Measurements from ENCODE around the gene MAGI2.

The MAGI2 gene

DNA sequence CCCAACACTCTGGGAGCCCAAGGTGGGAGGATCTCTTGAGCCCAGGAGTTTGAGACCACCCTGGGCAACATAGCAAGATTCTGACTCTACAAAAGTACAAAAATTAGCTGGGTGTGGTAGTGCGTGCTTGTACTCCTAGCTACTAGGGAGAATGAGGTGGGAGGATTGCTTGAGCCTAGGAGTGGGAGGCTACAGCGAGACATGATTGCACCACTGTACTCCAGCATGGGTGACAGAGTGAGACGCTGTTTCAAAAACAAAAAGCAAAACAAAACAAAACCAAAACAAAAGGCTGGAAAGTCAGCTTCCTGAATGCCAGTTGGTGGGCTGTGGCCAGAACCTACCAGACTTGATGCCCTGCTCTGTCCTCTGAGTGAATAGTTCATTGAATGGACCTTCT, 1412.0 kb downstream of the MAGI2 start:
- no peak for DNase-seq

DNA sequence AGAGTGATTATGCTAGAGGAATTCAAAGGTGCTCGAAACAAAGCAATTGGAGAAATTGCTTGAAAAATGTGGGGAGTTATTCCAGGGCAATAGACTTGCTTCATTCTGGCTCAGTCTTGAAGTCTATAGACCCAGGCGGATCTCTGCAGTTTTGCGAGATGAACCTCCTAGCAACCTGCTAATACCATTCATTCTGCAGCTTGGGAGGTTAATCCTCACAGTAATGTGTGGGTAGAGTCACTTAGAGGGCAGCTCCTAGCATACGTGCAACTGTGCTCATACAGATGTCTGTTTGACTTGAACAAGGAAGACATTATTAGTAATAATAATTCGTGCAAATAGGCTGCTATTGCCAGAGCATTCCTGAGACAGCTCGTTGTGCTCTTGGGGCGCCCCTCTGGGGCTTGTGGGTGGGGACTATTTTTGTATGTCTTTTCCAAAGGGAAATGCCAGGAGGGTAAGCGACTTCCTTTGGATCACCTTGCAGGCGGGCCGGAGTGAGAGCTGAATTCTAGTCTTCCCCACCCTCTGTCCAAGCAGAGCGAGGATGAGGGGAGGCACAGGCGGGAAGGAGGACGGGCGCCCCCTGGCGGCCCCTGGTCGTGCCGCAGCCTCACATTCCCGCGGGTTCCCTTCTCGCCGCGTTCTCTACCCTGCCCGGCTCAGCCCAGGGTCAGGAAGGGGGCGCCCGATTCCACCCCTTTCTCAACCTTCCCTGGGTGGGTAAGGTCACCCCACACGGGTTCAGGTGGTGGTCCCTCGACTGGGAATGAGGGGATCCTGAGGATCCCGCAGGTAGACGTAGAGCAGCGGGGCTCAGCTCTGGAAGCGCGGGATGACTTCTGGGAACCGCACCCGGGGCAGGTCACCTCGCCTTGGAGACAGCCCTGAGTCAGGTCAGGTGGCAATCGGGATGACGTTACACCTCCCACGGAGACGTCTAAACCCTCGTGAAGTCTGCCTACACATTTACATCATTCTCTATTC, 1413.4 kb downstream of the MAGI2 start:
- DNase-seq: peak; percentile 56

GRCh38 chr7:78038465-78039080, 1414.9 kb downstream of the MAGI2 start:
- no peak for DNase-seq

DNA sequence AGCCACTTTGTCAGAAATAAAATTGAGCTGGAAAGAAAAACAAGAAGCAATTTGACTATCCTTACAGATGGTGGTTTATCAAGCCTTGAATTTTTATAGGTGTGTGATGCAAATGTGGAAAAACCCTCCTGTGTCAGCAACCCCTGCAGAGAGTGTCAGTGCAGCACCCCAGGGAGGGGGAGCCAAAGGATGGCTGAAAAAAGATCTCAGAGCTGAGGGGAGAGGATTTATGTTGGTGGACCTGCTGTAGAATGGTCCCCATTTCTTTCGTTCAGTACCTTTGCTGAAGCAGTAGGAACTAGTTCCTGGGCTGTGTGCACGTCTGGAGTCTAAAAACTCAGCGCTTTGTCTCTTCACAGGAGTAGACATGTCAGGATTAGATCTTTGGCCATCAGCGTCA, 1415.9 kb downstream of the MAGI2 start:
- DNase-seq: no peak

GRCh38 chr7:78033410-78033809, 1420.1 kb downstream of the MAGI2 start:
- no peak for DNase-seq

DNA sequence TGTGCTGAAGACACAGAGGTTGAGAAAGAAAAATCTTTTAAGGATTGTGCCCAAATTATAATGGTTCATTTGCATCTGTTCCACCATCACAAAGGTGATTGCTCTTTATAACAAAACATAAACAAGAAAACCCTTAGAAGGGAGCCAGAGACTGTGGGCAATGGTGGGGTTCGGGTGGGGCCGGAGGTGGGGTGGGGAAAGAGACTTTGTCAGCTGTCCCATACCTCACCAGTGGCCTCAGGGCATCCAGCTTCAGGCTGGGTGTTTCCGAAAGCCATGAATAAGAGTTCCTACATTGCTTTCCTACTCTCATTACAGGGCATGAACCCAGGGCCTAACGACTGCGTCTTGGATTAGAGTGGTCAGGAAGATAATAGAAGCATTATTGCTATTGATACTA, 1427.0 kb downstream of the MAGI2 start:
- DNase-seq: no peak

DNA sequence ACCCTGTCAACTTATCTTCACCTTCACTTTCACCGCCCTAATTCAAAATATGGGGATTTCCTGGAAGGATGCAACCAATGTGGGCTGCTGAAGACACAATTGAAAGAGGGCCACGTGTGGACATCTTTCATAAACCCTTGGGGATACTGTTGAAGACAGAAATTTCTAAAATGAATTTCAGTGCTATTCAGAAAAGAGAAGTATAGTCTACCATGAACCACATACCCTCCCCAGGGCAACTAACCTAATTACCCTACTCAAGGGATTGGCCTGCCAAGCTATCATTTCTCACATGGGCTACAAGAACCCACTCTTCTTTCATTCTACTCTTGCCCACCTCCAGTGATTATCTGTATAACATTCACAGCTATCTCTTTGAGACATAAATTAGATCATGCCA, 1428.9 kb downstream of the MAGI2 start:
- no peak for DNase-seq

DNA sequence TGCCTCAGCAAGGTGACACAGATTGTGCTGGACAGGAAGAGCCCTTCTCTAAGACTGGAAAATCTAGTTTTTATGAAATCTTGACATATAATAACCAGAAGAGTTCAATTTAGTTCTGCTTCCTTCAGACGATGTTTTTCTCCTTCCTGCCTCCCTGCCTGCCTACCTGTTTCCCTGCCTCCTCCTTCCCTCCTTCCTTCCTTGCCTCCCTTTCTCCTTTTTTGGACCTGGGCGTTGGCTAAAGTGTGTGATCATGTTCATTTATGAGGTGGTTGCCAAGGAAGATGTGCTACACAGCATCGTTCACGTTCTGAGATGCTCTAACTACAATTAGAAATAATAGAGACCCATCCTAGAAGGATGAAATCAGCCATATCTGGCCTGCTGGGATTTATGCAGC, 1430.3 kb downstream of the MAGI2 start:
- DNase-seq: no peak

GRCh38 chr7:78022165-78022564, 1431.3 kb downstream of the MAGI2 start:
- DNase-seq: no peak

GRCh38 chr7:78020874-78021249, 1432.6 kb downstream of the MAGI2 start:
- no peak for DNase-seq

DNA sequence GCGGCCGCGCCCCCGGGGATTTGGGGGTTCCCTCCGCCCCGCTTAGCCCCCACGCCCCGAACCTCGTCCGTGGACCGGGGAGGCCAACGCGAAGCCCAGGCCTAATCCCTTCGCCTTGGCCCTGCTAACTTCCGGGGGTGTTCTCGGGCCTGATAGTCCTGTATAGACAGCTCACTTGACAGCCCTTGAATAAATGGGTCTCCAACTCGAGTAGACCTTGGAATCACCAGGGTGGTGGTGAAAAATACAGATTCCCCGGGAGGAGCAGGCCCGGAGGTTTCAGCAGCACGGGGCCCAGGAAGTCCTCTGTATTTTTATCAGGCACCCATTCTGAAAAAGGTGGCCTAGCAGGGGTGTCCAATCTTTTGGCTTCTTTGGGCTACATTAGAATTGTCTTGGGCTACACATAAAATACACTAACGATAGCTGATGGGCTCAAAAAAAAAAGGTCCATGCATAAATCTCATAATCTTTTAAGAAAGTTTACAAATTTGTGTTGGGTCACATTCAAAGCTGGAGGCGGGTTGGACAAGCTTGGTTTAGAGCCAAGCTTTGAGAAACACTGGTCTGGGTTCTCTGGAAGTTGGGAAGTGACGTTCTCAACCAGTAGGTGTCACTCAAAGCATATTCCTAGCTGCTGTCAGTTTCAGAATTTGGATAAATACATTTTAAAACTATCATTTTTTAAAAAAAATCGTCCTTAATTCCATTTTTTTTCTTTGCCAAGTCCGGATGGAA, 1433.2 kb downstream of the MAGI2 start:
- peak; percentile 58 for DNase-seq

- peak; percentile 75 for DNase-seq
Observed at GRCh38 chr7:78019447-78020135, 1433.9 kb downstream of the MAGI2 start.

DNA sequence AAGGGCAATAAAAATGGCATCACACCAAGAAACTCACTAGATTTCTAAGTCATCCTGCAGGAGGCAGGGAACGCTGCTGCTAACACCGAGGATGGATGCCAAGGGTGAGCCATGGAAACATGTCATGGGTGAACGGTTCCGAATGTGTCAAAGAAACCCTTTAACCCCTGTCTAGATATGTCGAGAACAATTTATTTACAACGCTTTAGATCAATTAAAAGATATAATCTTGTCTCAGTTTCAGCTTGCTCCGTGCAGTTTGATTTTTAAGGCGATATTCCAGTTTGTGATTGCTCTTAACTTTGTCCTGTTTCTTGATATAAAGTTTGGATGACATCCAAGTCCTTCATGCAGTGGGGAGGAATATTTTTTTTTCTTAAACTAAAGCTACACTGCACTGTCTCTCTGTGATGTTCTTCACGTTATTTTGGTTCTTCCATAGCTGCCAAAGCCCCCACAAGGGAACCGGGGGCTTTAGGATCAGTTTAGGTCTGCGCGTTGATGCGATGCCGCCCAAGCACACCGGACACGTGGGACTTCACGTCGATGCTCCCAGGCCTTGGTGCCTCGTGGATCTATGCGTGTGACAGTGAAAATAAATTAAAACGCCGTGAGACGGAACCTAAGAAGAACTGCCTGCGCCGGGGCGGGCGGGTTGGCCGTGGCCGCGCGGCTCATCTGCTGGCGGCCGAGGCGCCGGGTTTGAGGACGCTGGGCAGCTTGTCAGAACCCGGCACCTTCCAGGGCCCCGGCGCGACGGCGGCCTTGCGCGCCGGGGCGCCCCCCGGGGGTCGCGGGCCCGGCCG, 1434.6 kb downstream of the MAGI2 start:
- no peak for DNase-seq

GRCh38 chr7:78017591-78018100, 1435.8 kb downstream of the MAGI2 start:
- DNase-seq: no peak

DNA sequence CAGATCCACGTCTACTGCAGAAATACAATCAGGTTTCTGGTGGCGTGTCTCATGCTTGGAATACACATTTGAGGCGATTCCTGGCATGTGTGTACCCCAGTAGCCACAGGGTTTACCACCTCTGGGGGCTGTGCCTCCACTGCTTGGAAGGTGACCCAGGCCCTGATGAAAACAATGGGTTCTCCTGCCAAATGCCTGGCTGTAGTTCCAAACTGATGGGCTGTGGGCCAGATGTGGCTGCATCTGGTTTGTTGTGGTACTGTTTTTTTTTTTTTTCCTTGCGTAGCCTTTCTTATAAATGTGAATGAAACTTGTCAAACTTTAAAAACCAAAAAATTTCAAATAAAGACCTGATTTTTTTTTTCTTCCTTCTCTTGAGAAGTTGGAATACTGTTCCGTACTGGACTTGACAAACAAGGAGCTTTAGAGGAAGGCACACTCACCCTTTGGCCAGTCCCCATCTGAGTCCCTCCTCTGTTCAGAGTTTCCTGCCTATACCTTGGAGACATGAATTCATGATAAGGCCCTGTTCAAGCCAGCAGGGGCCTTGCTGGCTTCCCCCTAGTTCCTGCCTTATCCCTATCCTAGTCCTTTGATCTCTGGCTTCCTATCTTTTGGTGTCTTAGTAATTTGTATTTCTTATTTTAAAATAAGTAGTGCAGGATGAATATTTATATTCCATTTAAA, 1437.8 kb downstream of the MAGI2 start:
- DNase-seq: no peak

GRCh38 chr7:78014401-78014800, 1439.1 kb downstream of the MAGI2 start:
- no peak for DNase-seq

GRCh38 chr7:78013386-78013785, 1440.1 kb downstream of the MAGI2 start:
- no peak for DNase-seq

DNA sequence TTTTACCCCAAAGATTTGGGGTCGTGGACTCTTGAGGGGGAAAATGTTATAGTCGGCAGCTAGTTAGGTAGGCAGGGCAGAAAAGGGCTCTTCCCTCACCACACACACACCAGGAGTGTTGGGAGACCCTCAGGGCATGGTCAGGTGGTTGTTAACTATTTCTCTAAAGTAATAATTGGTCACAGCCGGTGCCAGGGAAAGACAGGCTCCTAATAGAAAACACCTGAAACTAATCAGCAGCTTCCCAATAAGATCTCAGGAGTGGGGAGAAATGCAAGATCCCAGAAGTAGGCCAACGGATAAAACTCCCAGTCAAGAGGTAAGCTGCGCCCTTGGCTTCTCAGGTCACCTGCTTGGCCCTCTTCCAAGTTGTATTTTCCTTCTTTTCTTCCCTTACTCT, 1441.8 kb downstream of the MAGI2 start:
- no peak for DNase-seq

DNA sequence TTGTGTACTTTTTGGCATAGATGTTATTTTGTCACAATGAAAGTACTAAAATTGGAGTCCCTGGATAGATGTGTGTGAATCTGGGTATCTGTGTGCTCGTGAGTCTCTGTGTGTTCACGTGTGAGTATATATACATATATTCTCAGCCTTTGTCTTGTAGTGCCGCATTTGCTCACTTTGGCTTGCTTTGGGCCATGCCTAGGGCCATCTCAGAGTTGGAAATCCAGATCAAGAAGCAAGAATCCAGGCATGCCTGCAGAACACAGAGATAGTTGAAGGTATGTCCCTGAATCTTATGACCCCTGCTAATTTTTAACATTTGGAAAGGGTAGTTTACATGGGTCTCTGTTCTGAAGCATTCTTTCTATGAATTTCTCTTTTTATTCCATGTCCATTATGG, 1446.2 kb downstream of the MAGI2 start:
- DNase-seq: no peak

GRCh38 chr7:78006063-78006755, 1447.3 kb downstream of the MAGI2 start:
- DNase-seq: no peak

GRCh38 chr7:78002715-78003114, 1450.8 kb downstream of the MAGI2 start:
- no peak for DNase-seq
